Measurements from ENCODE around the gene CBX7. TPM values are rescaled to one million over a fixed set of nuclear protein-coding genes. Genes with fewer than 3 reads are reported as not detected.

CBX7 gene
- total and polyA plus RNA-seq, 10 donors = 20.2 to 99.4 (median 60.3) TPM

GRCh38 chr22:39130152-39130704 is 22.3 kb downstream of the CBX7 start:
- no peak for TF ChIP-seq POLR2AphosphoS5 (IDR thresholded peaks at IDR 0.05)
- TF ChIP-seq POLR2A (IDR thresholded peaks at IDR 0.05) = no peak
- TF ChIP-seq CTCF (IDR thresholded peaks at IDR 0.05 in 8 of 11, conservative IDR thresholded peaks at IDR 0.05 in 3 of 11) = no peak
- no peaks in the 10 kb centered on the region for H3K9me3 ChIP-seq
- DNase-seq = no peak
- intact Hi-C loops (cut with DNase I; ENCODE audit: low total_unique reads) = no loop called here
- 85 to 94% (median 86%) methylated on average over 8 of the region's 8 CpGs for WGBS, 5 donors
- peaks cover 0 to 22% (median 9%) of the 10 kb centered on the region in 6 donors for H3K4me1 ChIP-seq
- H3K4me3 ChIP-seq = no peak overlapping the region
- peak overlapping the region in 1 of 8 donors; percentile 58 for H3K27ac ChIP-seq
- H3K36me3 ChIP-seq = peaks cover 0 to 56% (median 24%) of the 10 kb centered on the region in 6 donors
- no peaks in the 10 kb centered on the region for H3K27me3 ChIP-seq (replicated peaks in 1 of 7)

- WGBS, 5 donors = 88 to 96% (median 93%) methylated on average over 6 to 9 of the region's 9 CpGs
- H3K27ac ChIP-seq = no peak overlapping the region
- peaks cover 0 to 52% (median 24%) of the 10 kb centered on the region in 6 donors for H3K36me3 ChIP-seq
- H3K27me3 ChIP-seq (replicated peaks in 1 of 7) = no peaks in the 10 kb centered on the region
- no peak overlapping the region for H3K4me3 ChIP-seq
- DNase-seq = no peak
- H3K4me1 ChIP-seq = peaks cover 0 to 22% (median 9%) of the 10 kb centered on the region in 6 donors
- H3K9me3 ChIP-seq = no peaks in the 10 kb centered on the region
- TF ChIP-seq CTCF (IDR thresholded peaks at IDR 0.05 in 8 of 11, conservative IDR thresholded peaks at IDR 0.05 in 3 of 11) = no peak
- TF ChIP-seq POLR2AphosphoS5 (IDR thresholded peaks at IDR 0.05) = peak in 2 of 3 donors; percentile 30 to 35
- intact Hi-C loops (cut with DNase I; ENCODE audit: low total_unique reads) = no loop called here
These were observed 22.7 kb downstream of the CBX7 start for GRCh38 chr22:39129746-39130145.

- Histone ChIP-seq H3K4me3 (no peak overlapping the region), H3K27me3 (replicated peaks in 1 of 7) (no peaks in the 10 kb centered on the region), H3K27ac (no peak overlapping the region), H3K4me1 (peaks cover 0 to 25% (median 9%) of the 10 kb centered on the region in 6 donors), H3K9me3 (no peaks in the 10 kb centered on the region), H3K36me3 (peaks cover 0 to 45% (median 19%) of the 10 kb centered on the region in 6 donors)
- whole genome bisulfite sequencing, 5 donors = 77 to 95% (median 86%) methylated on average over 4 of the region's 4 CpGs
- TF ChIP-seq POLR2A (IDR thresholded peaks at IDR 0.05) (no peak), CTCF (IDR thresholded peaks at IDR 0.05 in 8 of 11, conservative IDR thresholded peaks at IDR 0.05 in 3 of 11) (no peak), POLR2AphosphoS5 (IDR thresholded peaks at IDR 0.05) (no peak)
- intact Hi-C loops (cut with DNase I; ENCODE audit: low total_unique reads) = no loop called here
- DNase-seq = no peak
These were observed 23.4 kb downstream of the CBX7 start for GRCh38 chr22:39129081-39129480.

- intact Hi-C loops (cut with DNase I; ENCODE audit: low total_unique reads) = no loop called here
- H3K4me3 ChIP-seq = no peak overlapping the region
- no peak overlapping the region for H3K27ac ChIP-seq
- TF ChIP-seq POLR2A (IDR thresholded peaks at IDR 0.05) = no peak
- peak in 2 of 3 donors; percentile 10 to 16 for TF ChIP-seq POLR2AphosphoS5 (IDR thresholded peaks at IDR 0.05)
- H3K9me3 ChIP-seq = no peaks in the 10 kb centered on the region
- peaks cover 0 to 39% (median 13%) of the 10 kb centered on the region in 6 donors for H3K36me3 ChIP-seq
- DNase-seq = peak; percentile 56
- H3K4me1 ChIP-seq = peaks cover 0 to 31% (median 11%) of the 10 kb centered on the region in 6 donors
- 83 to 95% (median 88%) methylated on average over 6 of the region's 6 CpGs for WGBS, 5 donors
- H3K27me3 ChIP-seq (replicated peaks in 1 of 7) = no peaks in the 10 kb centered on the region
These were observed 24.0 kb downstream of the CBX7 start for GRCh38 chr22:39128508-39128907.

Data from spleen (tissue), 11 donors.